CD4-positive, alpha-beta T cell treated with Interleukin-12 subunit alpha and Interleukin-12 subunit beta, for 1 hour (primary cell): ENCODE data around the gene SPTLC1.
"Not testable (repeated sequence)": the region's sequence is repeated elsewhere in the genome, so short reads cannot be mapped to it uniquely, and the experiment has no call there.

ENCODE experiments used
- DNase-seq: peaks from one replicate; pipeline ENCODE4 v3.0.0-alpha.2; 2020

SPTLC1 gene

GRCh38 chr9:92140074-92140753, 25.0 kb upstream of the SPTLC1 start:
- DNase-seq = peak; percentile 72

GRCh38 chr9:92138960-92139540, 23.8 kb upstream of the SPTLC1 start:
- not testable (repeated sequence) for DNase-seq

GRCh38 chr9:92138157-92138959, 23.1 kb upstream of the SPTLC1 start:
- peak; percentile 76 for DNase-seq

- no peak for DNase-seq
Measured at GRCh38 chr9:92136184-92136858, 21.1 kb upstream of the SPTLC1 start.

- DNase-seq = no peak
Measured at GRCh38 chr9:92135576-92135975, 20.4 kb upstream of the SPTLC1 start.

- peak; percentile 79 for DNase-seq
Measured at GRCh38 chr9:92133949-92134604, 18.9 kb upstream of the SPTLC1 start.

GRCh38 chr9:92132913-92133312, 17.7 kb upstream of the SPTLC1 start:
- not testable (repeated sequence) for DNase-seq

- no peak for DNase-seq
Measured at GRCh38 chr9:92132501-92132900, 17.3 kb upstream of the SPTLC1 start.

- no peak for DNase-seq
Measured at GRCh38 chr9:92122800-92123199, 7.6 kb upstream of the SPTLC1 start.

GRCh38 chr9:92122061-92122460, 6.8 kb upstream of the SPTLC1 start:
- DNase-seq = no peak

- no peak for DNase-seq
Measured at GRCh38 chr9:92121265-92121664, 6.1 kb upstream of the SPTLC1 start.

- DNase-seq = no peak
Measured at GRCh38 chr9:92120138-92120537, 4.9 kb upstream of the SPTLC1 start.

GRCh38 chr9:92119586-92119985, 4.4 kb upstream of the SPTLC1 start:
- no peak for DNase-seq

GRCh38 chr9:92108122-92108521, 7.1 kb downstream of the SPTLC1 start:
- DNase-seq = no peak

GRCh38 chr9:92105446-92106225, 9.6 kb downstream of the SPTLC1 start:
- DNase-seq = not testable (repeated sequence)

GRCh38 chr9:92103601-92104000, 11.6 kb downstream of the SPTLC1 start:
- not testable (repeated sequence) for DNase-seq

GRCh38 chr9:92100237-92100911, 14.8 kb downstream of the SPTLC1 start:
- no peak for DNase-seq

- DNase-seq = no peak
Measured at GRCh38 chr9:92098638-92099037, 16.6 kb downstream of the SPTLC1 start.

- peak; percentile 73 for DNase-seq
Measured at GRCh38 chr9:92097997-92098482, 17.2 kb downstream of the SPTLC1 start.

GRCh38 chr9:92095236-92095635, 20.0 kb downstream of the SPTLC1 start:
- no peak for DNase-seq

GRCh38 chr9:92094655-92095054, 20.6 kb downstream of the SPTLC1 start:
- no peak for DNase-seq
